ENCODE measurements around the gene GPR107.

DNA sequence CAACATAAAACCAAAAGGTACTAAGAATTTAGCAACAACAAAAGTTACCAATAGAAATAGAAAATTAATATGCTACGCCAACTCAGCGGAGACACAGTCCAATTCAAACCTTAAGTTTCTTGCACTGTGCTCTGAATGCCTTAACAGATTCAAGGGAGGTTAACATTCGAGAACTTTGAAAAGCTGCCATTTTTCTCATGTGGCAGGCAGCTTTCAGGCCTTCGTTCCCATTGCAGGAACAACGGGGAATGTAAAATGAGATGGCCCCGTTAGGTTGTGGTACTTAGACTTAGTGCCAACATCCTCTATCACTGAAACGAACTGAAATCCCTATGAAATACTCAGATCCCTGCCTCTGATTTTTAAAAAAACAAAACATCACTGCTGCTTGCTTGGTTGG, 33.1 kb upstream of the GPR107 start:
- TF ChIP-seq, protein P1, sequence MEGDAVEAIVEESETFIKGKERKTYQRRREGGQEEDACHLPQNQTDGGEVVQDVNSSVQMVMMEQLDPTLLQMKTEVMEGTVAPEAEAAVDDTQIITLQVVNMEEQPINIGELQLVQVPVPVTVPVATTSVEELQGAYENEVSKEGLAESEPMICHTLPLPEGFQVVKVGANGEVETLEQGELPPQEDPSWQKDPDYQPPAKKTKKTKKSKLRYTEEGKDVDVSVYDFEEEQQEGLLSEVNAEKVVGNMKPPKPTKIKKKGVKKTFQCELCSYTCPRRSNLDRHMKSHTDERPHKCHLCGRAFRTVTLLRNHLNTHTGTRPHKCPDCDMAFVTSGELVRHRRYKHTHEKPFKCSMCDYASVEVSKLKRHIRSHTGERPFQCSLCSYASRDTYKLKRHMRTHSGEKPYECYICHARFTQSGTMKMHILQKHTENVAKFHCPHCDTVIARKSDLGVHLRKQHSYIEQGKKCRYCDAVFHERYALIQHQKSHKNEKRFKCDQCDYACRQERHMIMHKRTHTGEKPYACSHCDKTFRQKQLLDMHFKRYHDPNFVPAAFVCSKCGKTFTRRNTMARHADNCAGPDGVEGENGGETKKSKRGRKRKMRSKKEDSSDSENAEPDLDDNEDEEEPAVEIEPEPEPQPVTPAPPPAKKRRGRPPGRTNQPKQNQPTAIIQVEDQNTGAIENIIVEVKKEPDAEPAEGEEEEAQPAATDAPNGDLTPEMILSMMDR (conservative IDR thresholded peaks at IDR 0.05; ENCODE audit: low read depth, low read length) = no peak
- no peak for TF ChIP-seq EZH2 (IDR thresholded peaks at IDR 0.05; ENCODE audit: borderline replicate concordance, low read depth, low read length, poor library complexity, severe bottlenecking)
